GM12878 (cell line): ENCODE measurements around the gene GBX1. TPM values are rescaled to one million over a fixed set of nuclear protein-coding genes. Genes with fewer than 3 reads are reported as not detected.

Experiments
- ATAC-seq: fragments of 200-7000 bp; cut with Tn5 transposase; 3 replicates; pipeline ENCODE4 v1.9.1; 2020; ENCODE audit warnings: mild to moderate bottlenecking, moderate library complexity
- BruUV-seq: library from RNA; stranded (reverse); fragments of 400-500 nt; replicated peaks from 2 replicates; lab custom pipeline; 2021; lab: Mats Ljungman, UMichigan
- CTCF ChIA-PET: fragments of 300-600 bp; sonication (Branson Sonifier 250); formaldehyde crosslinking; extraction: SDS; loops from one replicate; lab custom pipeline; 2021; ENCODE audit warnings: inconsistent platforms; lab: Yijun Ruan, JAX
- POLR2A ChIA-PET: fragments of 350-600 bp; formaldehyde crosslinking; extraction: SDS; loops from one replicate; lab custom pipeline; 2021; ENCODE audit warnings: inconsistent platforms; lab: Charles Lee
- RAD21 ChIA-PET: fragments of 300-600 bp; sonication (Branson Sonifier 250); formaldehyde crosslinking; loops from one replicate; lab custom pipeline; 2023; ENCODE audit warnings: antibody characterized with exemption; ENCODE audit not compliant: unreplicated experiment; lab: Charles Lee
- SMC1A ChIA-PET: fragments of 300-600 bp; sonication (Branson Sonifier 250); formaldehyde crosslinking; loops from one replicate; lab custom pipeline; 2023; ENCODE audit not compliant: unreplicated experiment, uncharacterized antibody; lab: Charles Lee
- DNase-seq: peaks from one replicate; pipeline ENCODE4 v3.0.0-alpha.2; 2011; ENCODE audit warnings: low read depth, low spot score
- FAIRE-seq: peaks from 3 replicates; lab custom pipeline; 2011; peaks lifted over from hg19 to GRCh38; lab: Jason Lieb, UNC
- H2AFZ ChIP-seq: 2 replicates; pipeline ENCODE4 v1.6.0; 2011; ENCODE audit warnings: low read depth, low read length, control low read depth; ENCODE audit not compliant: control insufficient read depth
- H3K27ac ChIP-seq: 2 replicates; pipeline ENCODE4 v1.5.1; 2011; ENCODE audit warnings: control low read depth; ENCODE audit not compliant: control insufficient read depth, insufficient read depth
- H3K27me3 ChIP-seq, 2 experiments: replicated peaks in 1 of 2; 2 replicates each; pipeline versions ENCODE4 v1.6.0 to v1.6.1; 2011; ENCODE audit warnings: low read length in 1 of 2; ENCODE audit not compliant: control insufficient read depth in 2 of 2, insufficient read depth in 2 of 2
- H3K36me3 ChIP-seq, 2 experiments: 2 replicates each; pipeline ENCODE4 v1.5.1; 2011; ENCODE audit warnings: low read length in 1 of 2; ENCODE audit not compliant: control insufficient read depth in 2 of 2, insufficient read depth in 2 of 2
- H3K4me1 ChIP-seq: 2 replicates; pipeline ENCODE4 v1.6.1; 2011; ENCODE audit warnings: mild to moderate bottlenecking, low read length, moderate library complexity, mixed read lengths; ENCODE audit not compliant: control insufficient read depth, insufficient read depth
- H3K4me2 ChIP-seq: 2 replicates; pipeline ENCODE4 v1.6.0; 2011; ENCODE audit warnings: control low read depth; ENCODE audit not compliant: control insufficient read depth, insufficient read depth
- H3K4me3 ChIP-seq: fragments of 200-600 bp; sonication (generic); 2 replicates; pipeline ENCODE4 v1.5.1; 2016
- H3K79me2 ChIP-seq: 2 replicates; pipeline ENCODE4 v1.6.0; 2011; ENCODE audit warnings: low read length; ENCODE audit not compliant: control insufficient read depth, insufficient read depth
- H3K9ac ChIP-seq: 2 replicates; pipeline ENCODE4 v1.8.0; 2011; ENCODE audit warnings: low read length, control low read depth, mixed read lengths; ENCODE audit not compliant: control insufficient read depth, insufficient read depth
- H3K9me3 ChIP-seq: replicated peaks from 3 replicates; pipeline ENCODE4 v1.5.1; 2011; ENCODE audit warnings: mild to moderate bottlenecking, low read length; ENCODE audit not compliant: control insufficient read depth, insufficient read depth
- H4K20me1 ChIP-seq: 2 replicates; pipeline ENCODE4 v1.6.0; 2011; ENCODE audit not compliant: control insufficient read depth, insufficient read depth
- ESRRA ChIP-seq: IDR thresholded peaks from 2 replicates; pipeline ENCODE4 v1.6.1; 2012; ENCODE audit warnings: mild to moderate bottlenecking, low read length, improper control_type of control experiment
- EZH2 ChIP-seq: IDR thresholded peaks from 2 replicates; pipeline ENCODE4 v1.6.1; 2012; ENCODE audit warnings: low read depth, mild to moderate bottlenecking, control low read depth, inconsistent platforms, low read length, borderline replicate concordance; ENCODE audit not compliant: control insufficient read depth
- WGBS: methylation state at CpG from one replicate; pipeline ENCODE4 v1.1.6; 2016; ENCODE audit warnings: low lambda C conversion rate; ENCODE audit not compliant: insufficient replicate concordance, insufficient coverage; ENCODE audit errors: missing lambda C conversion rate; 5-methylcytosine and 5-hydroxymethylcytosine counted together
- in situ Hi-C: fragments of 300-500 bp; cut with MboI; formaldehyde crosslinking; loops from 9 replicates; pipeline ENCODE4 v1.14.3; 2018; ENCODE audit warnings: mixed read lengths
- intact Hi-C: fragments of 100-400 bp; cut with micrococcal nuclease; formaldehyde crosslinking; loops from one replicate; pipeline ENCODE4 v1.14.2; 2022; ENCODE audit not compliant: unreplicated experiment
- polyA plus RNA-seq, 11 experiments: library from polyadenylated mRNA; depleted of rRNA in 4 of 11; unstranded in 6 of 11; stranded (reverse) in 5 of 11; fragments of >200 nt; fragmentation: Nextera tagmentation in 4 of 11; fragmentation: Illumina TruSeq in 1 of 11; extraction: Ambion mirVana in 4 of 11; extraction: Trizol in 1 of 11; gene quantifications; 1 replicate in 1 of 11; 2 replicates in 10 of 11; pipeline versions ENCODE4 v1.2.1 to v1.2.3, GENCODE V29; 2011 to 2016; ENCODE audit warnings: inconsistent platforms in 2 of 11, missing spikeins in 2 of 11, low read depth in 1 of 11
- total RNA-seq, 4 experiments: library from RNA; depleted of rRNA in 3 of 4; stranded (reverse); fragments of >200 nt in 3 of 4; fragmentation: Illumina TruSeq in 1 of 4; extraction: Trizol in 1 of 4; gene quantifications; 2 replicates each; pipeline versions ENCODE4 v1.2.1 to v1.2.3, GENCODE V29; 2013 to 2021
- TF ChIP-seq, protein P1 (sequence below): fragments of 450-650 bp; conservative IDR thresholded peaks from 2 replicates; pipeline ENCODE4 v1.6.1; 2017; ENCODE audit warnings: mild to moderate bottlenecking, moderate library complexity
- TF ChIP-seq, protein P2 (sequence below): IDR thresholded peaks from 2 replicates; pipeline ENCODE4 v1.6.1; 2011; ENCODE audit warnings: borderline replicate concordance, low read depth, mild to moderate bottlenecking, moderate library complexity, mixed read lengths, low read length; ENCODE audit not compliant: insufficient read depth; ENCODE audit errors: extremely low read length

Gene GBX1
- total and polyA plus RNA-seq, 10 of the 15 experiments (the other 5 are each of a cell fraction or from before 2014, with no cell fraction given): not detected

- TF ChIP-seq, protein P1, sequence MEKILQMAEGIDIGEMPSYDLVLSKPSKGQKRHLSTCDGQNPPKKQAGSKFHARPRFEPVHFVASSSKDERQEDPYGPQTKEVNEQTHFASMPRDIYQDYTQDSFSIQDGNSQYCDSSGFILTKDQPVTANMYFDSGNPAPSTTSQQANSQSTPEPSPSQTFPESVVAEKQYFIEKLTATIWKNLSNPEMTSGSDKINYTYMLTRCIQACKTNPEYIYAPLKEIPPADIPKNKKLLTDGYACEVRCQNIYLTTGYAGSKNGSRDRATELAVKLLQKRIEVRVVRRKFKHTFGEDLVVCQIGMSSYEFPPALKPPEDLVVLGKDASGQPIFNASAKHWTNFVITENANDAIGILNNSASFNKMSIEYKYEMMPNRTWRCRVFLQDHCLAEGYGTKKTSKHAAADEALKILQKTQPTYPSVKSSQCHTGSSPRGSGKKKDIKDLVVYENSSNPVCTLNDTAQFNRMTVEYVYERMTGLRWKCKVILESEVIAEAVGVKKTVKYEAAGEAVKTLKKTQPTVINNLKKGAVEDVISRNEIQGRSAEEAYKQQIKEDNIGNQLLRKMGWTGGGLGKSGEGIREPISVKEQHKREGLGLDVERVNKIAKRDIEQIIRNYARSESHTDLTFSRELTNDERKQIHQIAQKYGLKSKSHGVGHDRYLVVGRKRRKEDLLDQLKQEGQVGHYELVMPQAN: no peak
Observed at GRCh38 chr7:151168003-151168786, 701 bp upstream of the GBX1 start (continued).

DNA sequence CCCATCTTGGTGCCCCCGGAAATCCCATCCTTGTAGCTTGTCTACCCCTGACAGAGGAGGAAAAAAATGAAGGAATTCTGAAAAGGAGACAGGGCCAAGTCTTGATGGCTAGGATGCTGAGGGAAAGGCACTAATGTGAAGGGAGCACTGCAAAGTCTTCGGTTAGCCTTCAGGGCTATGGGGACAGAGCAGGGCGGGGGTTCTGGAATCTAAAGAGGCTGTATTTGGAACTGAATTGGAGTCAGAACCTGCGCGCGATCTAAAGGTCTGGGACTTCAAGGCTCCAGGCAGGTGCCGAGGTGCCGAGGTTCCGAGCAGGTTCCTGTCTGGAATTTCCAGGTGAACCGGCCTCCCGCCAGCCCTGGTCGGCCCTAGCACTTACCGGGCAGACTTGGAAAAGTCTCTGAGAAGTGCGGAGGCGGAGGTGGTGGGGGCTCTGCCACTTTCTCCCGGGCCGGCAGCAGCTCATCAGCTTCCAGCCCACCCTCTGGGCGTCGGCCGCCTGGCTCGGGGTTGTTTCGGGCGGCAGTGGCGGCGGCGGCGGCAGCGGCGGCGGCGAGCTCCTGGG, 781 bp downstream of the GBX1 start:
- Histone ChIP-seq H3K36me3 (no peaks in the 10 kb centered on the region), H3K9me3 (no peaks in the 10 kb centered on the region), H3K4me3 (no peak overlapping the region), H3K27ac (no peak overlapping the region), H3K79me2 (no peaks in the 10 kb centered on the region), H3K4me1 (no peaks in the 10 kb centered on the region), H3K4me2 (no peak overlapping the region), H3K27me3 (peaks cover 14 to 21% of the 10 kb centered on the region in 2 experiments), H4K20me1 (no peaks in the 10 kb centered on the region), H2AFZ (no peak overlapping the region), H3K9ac (no peak overlapping the region)
- FAIRE-seq (no peak), DNase-seq (no peak), ATAC-seq (no peak)
- RAD21 ChIA-PET: no interaction called here
- WGBS: 14% methylated on average over 25 of the region's 31 CpGs
- BruUV-seq: no TSS peak
- SMC1A ChIA-PET: no interaction called here
- CTCF ChIA-PET: interaction anchor here (1.3 to 2.0 kb wide), 2 partner anchors 9 to 12 kb away, joined by 4 to 5 read pairs; no protein-coding TSS in a partner anchor
- intact Hi-C loops: no loop called here
- in situ Hi-C loops: no loop called here
- POLR2A ChIA-PET: no interaction called here
- no peak for TF ChIP-seq ESRRA
- 0 out of 2 replicates have a peak, but pooled peaks have one; percentile 58 for TF ChIP-seq EZH2
- TF ChIP-seq, protein P2, sequence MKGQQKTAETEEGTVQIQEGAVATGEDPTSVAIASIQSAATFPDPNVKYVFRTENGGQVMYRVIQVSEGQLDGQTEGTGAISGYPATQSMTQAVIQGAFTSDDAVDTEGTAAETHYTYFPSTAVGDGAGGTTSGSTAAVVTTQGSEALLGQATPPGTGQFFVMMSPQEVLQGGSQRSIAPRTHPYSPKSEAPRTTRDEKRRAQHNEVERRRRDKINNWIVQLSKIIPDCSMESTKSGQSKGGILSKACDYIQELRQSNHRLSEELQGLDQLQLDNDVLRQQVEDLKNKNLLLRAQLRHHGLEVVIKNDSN: no peak
